ENCODE measurements around the gene HLA-B.
"Not testable (repeated sequence)": the region's sequence is repeated elsewhere in the genome, so short reads cannot be mapped to it uniquely, and the experiment has no call there.

The HLA-B gene

DNA sequence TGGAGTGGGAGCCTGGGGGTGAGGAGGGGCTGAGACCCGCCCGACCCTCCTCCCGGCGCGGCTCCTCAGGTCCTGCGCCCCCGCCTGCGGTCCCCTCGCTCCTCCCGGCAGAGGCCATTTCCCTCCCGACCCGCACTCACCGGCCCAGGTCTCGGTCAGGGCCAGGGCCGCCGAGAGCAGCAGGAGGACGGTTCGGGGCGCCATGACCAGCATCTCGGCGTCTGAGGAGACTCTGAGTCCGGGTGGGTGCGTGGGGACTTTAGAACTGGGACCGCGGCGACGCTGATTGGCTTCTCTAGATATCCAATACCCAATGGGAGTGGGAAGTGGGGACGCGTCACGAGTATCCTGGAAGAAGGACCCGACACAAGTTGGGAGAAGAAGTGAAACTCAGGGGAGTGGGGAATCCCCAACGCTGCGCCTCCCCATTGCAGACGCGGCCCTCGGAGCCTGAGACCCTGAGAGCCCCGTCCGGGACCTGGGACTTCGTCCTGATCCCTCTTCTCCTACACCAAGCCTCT, at the start of gene HLA-B:
TSS of gene HLA-B (minus strand) at position 234 of the 521 bp plus-strand sequence. CDS start at position 213, 21 bp downstream.
- no peak for DNase-seq

DNA sequence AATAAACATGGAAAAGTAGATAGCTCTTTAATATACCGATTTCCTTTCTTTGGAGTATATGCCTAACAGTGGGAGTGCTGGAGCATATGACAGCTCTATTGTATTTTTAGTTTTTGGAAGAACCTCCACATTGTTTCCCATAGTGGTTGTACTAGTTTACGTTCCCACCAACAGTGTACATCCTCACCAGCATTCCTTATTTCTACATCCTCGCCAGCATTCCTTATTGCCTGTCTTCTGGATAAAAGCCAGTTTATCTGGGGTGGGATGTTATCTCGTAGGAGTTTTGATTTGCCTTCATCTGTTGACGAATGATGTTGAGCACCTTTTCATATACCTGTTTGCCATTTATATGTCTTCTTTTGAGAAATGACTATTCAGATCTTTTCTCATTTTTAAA, 49.0 kb upstream of the HLA-B start:
- no peak for DNase-seq

DNA sequence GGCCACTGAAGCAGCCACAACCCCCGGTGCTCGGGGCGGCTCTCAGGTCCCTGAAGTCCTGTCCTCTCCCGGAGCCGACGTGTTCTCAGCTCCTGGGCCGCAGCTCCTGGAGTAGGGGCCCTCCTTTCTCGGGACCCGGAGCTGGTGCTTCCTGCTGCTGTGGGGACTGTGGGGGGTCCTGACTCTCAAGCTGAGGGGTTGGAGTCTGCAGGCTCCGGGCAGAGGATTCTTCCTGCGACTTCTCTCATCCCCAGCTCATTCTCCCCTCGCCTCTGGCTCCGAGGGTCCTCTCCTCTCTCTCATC, 47.0 kb upstream of the HLA-B start:
- not testable (repeated sequence) for DNase-seq

DNA sequence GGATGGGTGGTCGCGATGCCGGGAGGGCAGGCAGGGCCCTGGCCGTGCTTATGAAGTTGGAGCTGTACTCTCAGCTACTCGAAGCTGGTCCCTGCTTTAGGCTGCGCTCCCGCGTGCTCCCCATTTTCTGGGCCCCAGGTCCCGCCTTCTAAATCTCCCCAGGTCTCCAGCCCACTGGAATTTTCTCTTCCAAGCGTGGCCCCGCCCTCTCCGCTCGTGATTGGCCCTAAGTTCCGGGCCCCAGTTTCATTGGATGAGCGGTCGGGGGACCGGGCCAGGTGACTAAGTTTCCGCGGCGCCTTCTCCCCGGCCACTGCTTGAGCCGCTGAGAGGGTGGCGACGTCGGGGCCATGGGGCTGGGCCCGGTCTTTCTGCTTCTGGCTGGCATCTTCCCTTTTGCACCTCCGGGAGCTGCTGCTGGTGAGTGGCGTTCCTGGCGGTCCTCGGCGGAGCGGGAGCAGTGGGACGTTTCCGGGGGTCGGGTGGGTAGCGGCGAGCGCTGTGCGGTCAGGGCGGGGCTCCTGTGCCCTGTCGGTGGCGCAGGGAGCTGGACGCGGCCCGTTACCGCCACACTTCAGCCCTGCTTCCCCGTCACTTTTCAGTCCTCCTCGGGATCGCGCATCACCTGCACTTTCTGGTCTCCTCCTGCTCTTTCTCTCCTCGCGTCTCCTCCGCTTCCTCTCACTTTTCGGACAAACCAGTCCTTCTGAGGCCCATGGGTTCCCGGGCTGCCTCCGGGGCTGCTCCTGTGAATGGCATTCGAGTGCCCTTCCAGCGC, 46.5 kb upstream of the HLA-B start, which contains the start of gene MICA:
TSS of gene MICA (plus strand) at position 313 of the 778 bp plus-strand sequence. CDS start at position 351, 38 bp downstream.
- peak; percentile 90 for DNase-seq

- DNase-seq = no peak
Measured at GRCh38 chr6:31402324-31403282, 45.6 kb upstream of the HLA-B start.

GRCh38 chr6:31401403-31401802, 44.4 kb upstream of the HLA-B start:
- DNase-seq = no peak

DNA sequence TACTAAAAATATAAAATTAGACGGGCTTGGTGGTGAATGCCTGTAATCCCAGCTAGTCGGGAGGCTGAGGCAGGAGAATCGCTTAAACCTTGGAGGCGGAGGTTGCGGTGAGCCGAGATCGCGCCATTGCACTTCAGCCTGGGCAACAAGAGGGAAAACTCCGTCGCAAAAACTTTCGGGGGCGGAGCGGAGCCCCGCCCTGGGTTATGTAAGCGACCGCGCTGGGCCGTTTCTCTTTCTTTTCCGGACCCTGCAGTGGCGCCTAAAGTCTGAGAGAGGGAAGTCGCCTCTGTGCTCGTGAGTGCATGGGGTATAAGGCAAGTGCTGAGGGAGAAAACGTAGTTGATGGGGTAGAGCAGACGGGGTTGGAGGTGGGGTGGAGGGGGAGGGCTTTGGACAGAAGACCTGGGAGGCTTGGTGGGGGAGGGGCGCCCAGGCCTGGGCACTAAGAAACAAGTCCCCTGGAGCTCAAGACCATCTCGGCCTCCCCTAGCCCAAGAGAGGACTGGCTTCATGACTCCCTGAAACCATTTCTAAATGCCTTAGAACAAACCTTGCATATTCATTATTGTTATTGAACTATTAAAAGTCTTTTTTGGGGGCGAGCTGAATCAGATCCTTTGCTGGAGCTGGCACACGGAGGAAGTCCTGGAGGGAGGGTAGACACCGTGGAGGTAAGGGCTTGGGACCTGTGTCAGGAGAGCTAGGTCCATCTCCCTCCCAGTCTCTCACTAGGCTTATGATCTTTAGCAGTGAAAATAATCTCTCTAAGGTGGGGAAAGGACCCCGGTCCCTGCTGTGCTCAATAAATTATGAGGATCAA, 43.7 kb upstream of the HLA-B start:
- DNase-seq = peak; percentile 28

DNA sequence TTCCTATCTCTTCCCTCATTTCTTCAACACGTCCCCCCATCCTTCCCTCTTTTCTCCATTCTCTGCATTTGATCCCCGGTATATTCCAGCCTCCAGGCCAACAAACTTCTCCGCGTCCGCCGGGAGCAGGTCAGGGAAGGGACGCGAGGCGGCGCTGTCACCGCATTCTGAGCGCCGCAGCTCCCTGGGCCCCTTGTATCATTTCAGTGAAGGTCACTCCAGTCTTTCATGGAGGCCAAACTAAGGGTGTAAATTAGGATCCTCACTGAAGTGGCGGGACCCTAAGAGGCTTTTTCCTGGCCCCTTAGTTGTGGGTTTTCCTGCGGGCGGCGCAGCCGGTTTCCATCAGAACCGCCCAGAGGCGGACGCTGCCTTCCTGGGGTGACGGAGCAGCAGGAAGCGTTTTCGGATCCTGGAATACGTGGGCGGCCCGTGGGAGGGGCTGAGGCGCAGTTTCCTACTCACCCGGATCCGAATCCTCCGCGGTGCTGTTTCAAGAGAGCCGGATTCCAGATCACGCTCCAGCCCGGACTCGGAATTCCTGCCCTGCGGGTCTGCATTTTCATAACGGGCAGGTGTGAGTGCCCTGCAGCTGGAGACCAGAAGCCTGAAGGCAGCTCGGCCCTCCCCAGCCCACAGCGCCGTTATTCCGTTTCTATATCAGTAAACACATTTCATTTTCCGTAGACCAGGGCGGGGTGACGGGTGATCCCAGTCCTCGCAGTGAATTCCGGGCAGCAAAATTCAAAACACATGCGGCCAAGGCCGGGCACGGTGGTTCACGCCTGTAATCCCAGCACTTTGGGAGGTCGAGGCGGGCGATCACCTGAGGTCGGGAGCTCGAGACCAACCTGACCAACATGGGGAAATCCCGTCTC, 42.8 kb upstream of the HLA-B start:
- peak; percentile 61 for DNase-seq

- no peak for DNase-seq
Measured at GRCh38 chr6:31397901-31398525, 41.0 kb upstream of the HLA-B start.

DNA sequence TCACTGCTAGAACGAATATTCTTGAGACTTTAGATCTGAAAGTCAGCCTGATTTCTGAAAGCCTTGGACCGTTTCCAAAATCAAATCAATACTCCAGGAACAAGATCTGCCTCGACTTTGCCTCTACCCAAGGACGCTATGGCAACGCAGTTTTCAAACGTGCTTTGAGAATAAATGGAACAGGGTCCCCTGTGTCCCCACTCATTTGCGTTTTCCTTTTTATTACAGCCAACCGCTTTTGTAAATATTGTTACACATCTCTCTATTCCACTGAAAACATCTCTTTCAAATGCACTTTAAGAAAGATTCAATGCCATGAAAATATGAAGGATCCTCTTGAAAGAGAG, 40.1 kb upstream of the HLA-B start:
- DNase-seq = not testable (repeated sequence)

GRCh38 chr6:31396422-31397152, 39.6 kb upstream of the HLA-B start:
- DNase-seq = peak; percentile 36

DNA sequence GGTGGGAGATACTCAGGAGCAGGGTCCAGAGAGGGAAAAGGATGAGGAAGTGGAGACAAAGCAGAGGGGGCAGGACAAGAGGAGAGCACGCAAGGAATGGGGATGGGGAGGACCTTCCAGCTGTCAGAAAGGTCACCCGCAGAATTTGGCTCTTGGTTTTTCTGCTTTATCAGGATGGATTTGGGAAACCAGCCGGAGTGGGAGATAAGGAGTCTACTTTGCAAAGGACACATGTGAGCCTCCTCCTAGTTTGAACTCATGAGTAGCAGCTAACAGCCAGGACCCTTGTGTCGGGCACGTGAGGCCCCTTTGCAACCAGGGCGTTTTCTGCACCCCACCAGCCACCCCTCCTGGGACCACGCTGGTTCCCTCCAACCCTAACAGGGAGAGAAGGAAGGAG, 38.9 kb upstream of the HLA-B start:
- DNase-seq = no peak

DNA sequence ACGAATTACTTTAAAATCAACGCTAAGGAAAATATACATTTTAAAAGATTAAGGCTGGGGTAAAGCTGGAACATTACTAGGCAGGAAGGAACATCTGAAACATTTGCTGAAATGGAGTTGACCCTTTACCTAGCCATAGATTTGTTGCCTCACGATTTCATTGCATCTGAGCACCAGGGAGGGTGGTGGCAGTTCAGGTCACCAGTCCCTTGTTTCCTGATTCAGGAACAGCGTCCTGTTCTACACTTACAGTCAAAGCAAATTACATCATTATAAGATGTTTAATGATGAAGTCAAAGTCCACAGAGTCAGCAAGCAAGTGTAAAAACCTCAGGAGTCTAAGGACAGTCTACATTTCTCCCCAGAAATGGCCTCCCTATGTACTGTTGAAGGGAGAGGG, 37.4 kb upstream of the HLA-B start:
- DNase-seq = no peak

DNA sequence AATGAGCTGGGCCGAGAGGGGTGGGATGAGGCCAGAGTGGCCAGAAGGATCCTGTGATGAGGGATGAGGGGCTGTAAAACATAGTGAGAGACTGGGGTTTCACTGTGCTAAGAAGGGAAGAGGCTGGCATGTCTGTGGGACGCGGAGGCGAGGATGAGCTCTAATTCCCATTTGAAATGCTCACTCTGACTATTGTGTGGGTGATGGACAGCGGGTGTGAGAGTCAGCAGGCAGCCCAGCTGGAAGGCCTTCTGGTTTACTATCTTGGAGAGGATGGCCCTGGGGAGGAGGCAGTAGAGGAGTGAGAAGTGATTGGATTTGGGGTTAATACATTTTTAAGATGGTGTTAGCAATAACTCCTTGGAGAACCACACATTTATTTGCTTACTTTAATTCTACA, 37.0 kb upstream of the HLA-B start:
- no peak for DNase-seq

GRCh38 chr6:31389802-31390132, 32.8 kb upstream of the HLA-B start:
- DNase-seq = not testable (repeated sequence)

DNA sequence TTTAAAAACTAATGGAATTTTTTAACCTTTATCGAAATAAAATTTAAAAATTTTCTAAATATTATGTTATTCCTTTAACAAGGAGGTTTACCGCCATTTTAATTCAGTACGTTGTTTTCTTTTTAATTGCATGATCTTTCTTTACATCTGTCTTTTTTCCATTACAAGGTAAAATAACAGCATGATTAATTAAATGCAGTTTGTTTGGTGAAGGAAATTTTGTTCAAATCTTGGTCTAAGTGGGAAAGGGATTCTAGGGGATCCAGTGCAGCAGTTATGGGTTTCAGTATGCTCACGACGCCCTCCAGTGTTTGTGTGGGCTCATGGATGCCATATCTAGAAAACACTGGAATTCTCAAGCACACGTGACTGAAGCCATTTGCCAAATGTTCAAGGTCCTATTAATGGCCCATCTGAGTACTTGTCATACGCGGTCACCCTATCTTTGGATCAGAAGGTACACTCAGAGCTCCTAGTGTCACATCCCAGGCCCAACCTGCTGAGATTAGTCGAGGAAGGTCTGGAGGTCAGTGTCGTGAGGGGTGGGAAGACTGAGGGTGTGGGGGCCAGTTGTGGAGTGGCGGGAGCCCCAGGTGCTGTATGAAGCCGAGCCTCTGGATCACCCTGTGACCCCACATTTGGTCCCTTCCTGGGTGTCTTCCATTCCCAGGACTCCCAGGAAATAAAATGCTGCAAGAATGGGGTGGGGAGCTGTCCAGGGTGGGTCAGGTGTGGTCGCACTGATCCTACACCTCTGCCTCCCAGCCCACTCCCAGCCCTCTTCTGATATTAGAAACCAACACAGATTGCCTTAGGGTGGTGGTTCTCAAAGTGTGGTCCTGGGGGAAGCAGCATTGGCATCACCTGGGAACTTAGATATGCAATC, 32.2 kb upstream of the HLA-B start:
- not testable (repeated sequence) for DNase-seq

GRCh38 chr6:31386977-31387376, 30.0 kb upstream of the HLA-B start:
- DNase-seq = no peak

GRCh38 chr6:31386099-31386498, 29.1 kb upstream of the HLA-B start:
- DNase-seq = no peak

GRCh38 chr6:31385041-31385440, 28.1 kb upstream of the HLA-B start:
- DNase-seq = no peak

- no peak for DNase-seq
Measured at GRCh38 chr6:31383149-31383548, 26.2 kb upstream of the HLA-B start.
